ENCODE data around the gene APOL6. TPM values are rescaled to one million over a fixed set of nuclear protein-coding genes. Genes with fewer than 3 reads are reported as not detected.

The APOL6 gene
- total RNA-seq, 1 experiment from 2014 or later = 13.9 TPM

DNA sequence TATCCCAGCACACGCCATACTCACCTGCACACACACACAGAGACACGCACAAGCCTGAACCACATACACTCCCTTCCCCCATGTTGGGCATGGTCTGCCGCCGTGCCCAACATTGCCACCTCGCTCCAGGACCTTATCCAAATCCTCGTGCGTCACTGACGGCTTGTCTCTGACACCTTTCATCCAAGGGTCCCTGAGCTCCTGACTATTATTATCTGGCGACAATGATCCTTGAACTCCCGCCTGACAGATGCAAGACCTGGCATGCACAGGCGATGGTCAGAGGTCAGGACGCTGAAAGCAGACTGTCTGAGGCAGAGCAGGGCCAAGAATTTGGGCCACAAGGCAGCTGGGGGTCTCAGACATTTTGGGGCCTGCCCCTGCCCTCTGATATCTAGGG is 35.3 kb upstream of the APOL6 start:
- Mint-ChIP-seq H3K27me3 (ENCODE audit: insufficient read depth, unreplicated experiment) (peaks cover 3% of the 10 kb centered on the region), H3K27ac (ENCODE audit: unreplicated experiment) (no peak overlapping the region), H3K9me3 (ENCODE audit: unreplicated experiment) (no peaks in the 10 kb centered on the region), H3K4me1 (ENCODE audit: low read depth, unreplicated experiment) (no peaks in the 10 kb centered on the region), H3K4me3 (ENCODE audit: unreplicated experiment) (no peak overlapping the region), H3K36me3 (ENCODE audit: insufficient read depth, unreplicated experiment) (no peaks in the 10 kb centered on the region)
- BruUV-seq (replicated peaks) = no TSS peak
- intact Hi-C loops (cut with micrococcal nuclease; ENCODE audit: unreplicated experiment) = no loop called here
- CTCF ChIA-PET = no interaction called here
- no peaks in the 10 kb centered on the region for H3K27me3 ChIP-seq (replicated peaks; ENCODE audit: control insufficient read depth, insufficient read depth, low read length)
- no peak overlapping the region for H3K4me3 ChIP-seq (ENCODE audit: low read depth, low read length)
- TF ChIP-seq, protein P1, sequence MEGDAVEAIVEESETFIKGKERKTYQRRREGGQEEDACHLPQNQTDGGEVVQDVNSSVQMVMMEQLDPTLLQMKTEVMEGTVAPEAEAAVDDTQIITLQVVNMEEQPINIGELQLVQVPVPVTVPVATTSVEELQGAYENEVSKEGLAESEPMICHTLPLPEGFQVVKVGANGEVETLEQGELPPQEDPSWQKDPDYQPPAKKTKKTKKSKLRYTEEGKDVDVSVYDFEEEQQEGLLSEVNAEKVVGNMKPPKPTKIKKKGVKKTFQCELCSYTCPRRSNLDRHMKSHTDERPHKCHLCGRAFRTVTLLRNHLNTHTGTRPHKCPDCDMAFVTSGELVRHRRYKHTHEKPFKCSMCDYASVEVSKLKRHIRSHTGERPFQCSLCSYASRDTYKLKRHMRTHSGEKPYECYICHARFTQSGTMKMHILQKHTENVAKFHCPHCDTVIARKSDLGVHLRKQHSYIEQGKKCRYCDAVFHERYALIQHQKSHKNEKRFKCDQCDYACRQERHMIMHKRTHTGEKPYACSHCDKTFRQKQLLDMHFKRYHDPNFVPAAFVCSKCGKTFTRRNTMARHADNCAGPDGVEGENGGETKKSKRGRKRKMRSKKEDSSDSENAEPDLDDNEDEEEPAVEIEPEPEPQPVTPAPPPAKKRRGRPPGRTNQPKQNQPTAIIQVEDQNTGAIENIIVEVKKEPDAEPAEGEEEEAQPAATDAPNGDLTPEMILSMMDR (IDR thresholded peaks at IDR 0.05; ENCODE audit: insufficient read depth in 1 of 2, low read depth in 1 of 2, low read length in 1 of 2, severe bottlenecking in 1 of 2, unreplicated experiment in 1 of 2) = no peak
- H3K36me3 ChIP-seq (ENCODE audit: control insufficient read depth, insufficient read depth, low read length) = no peaks in the 10 kb centered on the region
- H3K9me3 ChIP-seq = no peaks in the 10 kb centered on the region
- POLR2A ChIA-PET = no interaction called here
- DNase-seq = no peak
- no peaks in the 10 kb centered on the region; the same call in 1 of the 2 replicates for H3K4me1 ChIP-seq

DNA sequence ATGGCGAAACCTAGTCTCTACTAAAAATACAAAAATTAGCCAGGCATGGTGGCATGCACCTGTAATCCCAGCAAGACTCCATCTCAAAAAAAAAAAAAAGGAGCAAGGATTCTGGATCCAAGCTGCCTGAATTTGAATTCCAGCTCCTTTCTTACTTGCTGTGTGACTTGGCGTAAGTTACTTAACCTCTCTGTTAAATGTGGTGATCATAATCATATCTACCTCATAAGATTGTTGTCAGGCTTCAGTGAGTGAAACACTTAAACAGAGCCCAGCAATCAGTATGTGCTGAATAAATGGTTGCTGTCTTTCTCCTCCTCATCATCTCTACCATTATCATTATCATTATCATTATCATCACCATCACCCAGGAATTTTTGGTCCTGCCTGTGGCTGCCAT is 33.8 kb upstream of the APOL6 start:
- no TSS peak for BruUV-seq (replicated peaks)
- TF ChIP-seq, protein P1 (IDR thresholded peaks at IDR 0.05; ENCODE audit: insufficient read depth in 1 of 2, low read depth in 1 of 2, low read length in 1 of 2, severe bottlenecking in 1 of 2, unreplicated experiment in 1 of 2) = no peak
- no peak for DNase-seq
- CTCF ChIA-PET = no interaction called here
- H3K27me3 Mint-ChIP-seq (ENCODE audit: insufficient read depth, unreplicated experiment) = no peaks in the 10 kb centered on the region
- no peaks in the 10 kb centered on the region; the same call in 1 of the 2 replicates for H3K4me1 ChIP-seq
- H3K9me3 ChIP-seq = no peaks in the 10 kb centered on the region
- H3K4me3 ChIP-seq (ENCODE audit: low read depth, low read length) = no peak overlapping the region
- intact Hi-C loops (cut with micrococcal nuclease; ENCODE audit: unreplicated experiment) = no loop called here
- no peak overlapping the region for H3K4me3 Mint-ChIP-seq (ENCODE audit: unreplicated experiment)
- H3K27ac Mint-ChIP-seq (ENCODE audit: unreplicated experiment) = no peak overlapping the region
- no peaks in the 10 kb centered on the region for H3K36me3 ChIP-seq (ENCODE audit: control insufficient read depth, insufficient read depth, low read length)
- no peaks in the 10 kb centered on the region for H3K27me3 ChIP-seq (replicated peaks; ENCODE audit: control insufficient read depth, insufficient read depth, low read length)
- POLR2A ChIA-PET = no interaction called here
- H3K36me3 Mint-ChIP-seq (ENCODE audit: insufficient read depth, unreplicated experiment) = no peaks in the 10 kb centered on the region
- no peaks in the 10 kb centered on the region for H3K9me3 Mint-ChIP-seq (ENCODE audit: unreplicated experiment)
- no peaks in the 10 kb centered on the region for H3K4me1 Mint-ChIP-seq (ENCODE audit: low read depth, unreplicated experiment)

- Mint-ChIP-seq H3K36me3 (ENCODE audit: insufficient read depth, unreplicated experiment) (no peaks in the 10 kb centered on the region), H3K4me1 (ENCODE audit: low read depth, unreplicated experiment) (no peaks in the 10 kb centered on the region), H3K9me3 (ENCODE audit: unreplicated experiment) (no peaks in the 10 kb centered on the region), H3K27me3 (ENCODE audit: insufficient read depth, unreplicated experiment) (no peaks in the 10 kb centered on the region), H3K4me3 (ENCODE audit: unreplicated experiment) (no peak overlapping the region), H3K27ac (ENCODE audit: unreplicated experiment) (peak overlapping the region; percentile 19)
- no TSS peak for BruUV-seq (replicated peaks)
- H3K4me1 ChIP-seq = no peaks in the 10 kb centered on the region; the same call in 1 of the 2 replicates
- H3K4me3 ChIP-seq (ENCODE audit: low read depth, low read length) = no peak overlapping the region
- ChIA-PET POLR2A (no interaction called here), CTCF (no interaction called here)
- TF ChIP-seq, protein P1 (IDR thresholded peaks at IDR 0.05; ENCODE audit: insufficient read depth in 1 of 2, low read depth in 1 of 2, low read length in 1 of 2, severe bottlenecking in 1 of 2, unreplicated experiment in 1 of 2) = no peak
- no peak for DNase-seq
- intact Hi-C loops (cut with micrococcal nuclease; ENCODE audit: unreplicated experiment) = no loop called here
- no peaks in the 10 kb centered on the region for H3K9me3 ChIP-seq
- no peaks in the 10 kb centered on the region for H3K27me3 ChIP-seq (replicated peaks; ENCODE audit: control insufficient read depth, insufficient read depth, low read length)
- no peaks in the 10 kb centered on the region for H3K36me3 ChIP-seq (ENCODE audit: control insufficient read depth, insufficient read depth, low read length)
Measured at GRCh38 chr22:35615156-35615555, 33.1 kb upstream of the APOL6 start.
